Measurements from ENCODE around the gene COL10A1.

GRCh38 chr6:116136933-116137340, 11.0 kb upstream of the COL10A1 start:
- TF ChIP-seq CTCF (optimal IDR thresholded peaks at IDR 0.05 in 1 of 3, IDR thresholded peaks at IDR 0.05 in 1 of 3, conservative IDR thresholded peaks at IDR 0.05 in 1 of 3; ENCODE audit: extremely low read depth in 1 of 3, insufficient read depth in 2 of 3, low read length in 3 of 3), result no peak
- TF ChIP-seq EZH2 (IDR thresholded peaks at IDR 0.05; ENCODE audit: low read length), result no peak
